Measurements from ENCODE around the gene FGGY.

FGGY gene

GRCh38 chr1:59266180-59266926, 30.5 kb upstream of the FGGY start:
- H3K4me1 ChIP-seq (ENCODE audit: insufficient read depth, poor library complexity, severe bottlenecking), result no peaks in the 10 kb centered on the region
- no peaks in the 10 kb centered on the region for H3K9me3 ChIP-seq (ENCODE audit: severe bottlenecking)
- ATAC-seq (ENCODE audit: low read depth) (no peak), DNase-seq (ENCODE audit: low spot score) (no peak)
- H3K27me3 ChIP-seq (ENCODE audit: insufficient read depth, poor library complexity, severe bottlenecking), result no peaks in the 10 kb centered on the region
- no peak overlapping the region for H3K27ac ChIP-seq (ENCODE audit: poor library complexity, severe bottlenecking)
- no peak for TF ChIP-seq CTCF (IDR thresholded peaks at IDR 0.05; ENCODE audit: poor library complexity, severe bottlenecking)
- H3K4me3 ChIP-seq (ENCODE audit: severe bottlenecking), result no peak overlapping the region
- no peaks in the 10 kb centered on the region for H3K36me3 ChIP-seq (ENCODE audit: low read depth)

- DNase-seq (ENCODE audit: low spot score) (no peak), ATAC-seq (ENCODE audit: low read depth) (no peak)
- no peaks in the 10 kb centered on the region for H3K36me3 ChIP-seq (ENCODE audit: low read depth)
- no peaks in the 10 kb centered on the region for H3K9me3 ChIP-seq (ENCODE audit: severe bottlenecking)
- H3K4me1 ChIP-seq (ENCODE audit: insufficient read depth, poor library complexity, severe bottlenecking), result no peaks in the 10 kb centered on the region
- no peaks in the 10 kb centered on the region for H3K27me3 ChIP-seq (ENCODE audit: insufficient read depth, poor library complexity, severe bottlenecking)
- no peak for TF ChIP-seq CTCF (IDR thresholded peaks at IDR 0.05; ENCODE audit: poor library complexity, severe bottlenecking)
- no peak overlapping the region for H3K27ac ChIP-seq (ENCODE audit: poor library complexity, severe bottlenecking)
- H3K4me3 ChIP-seq (ENCODE audit: severe bottlenecking), result no peak overlapping the region
Measured at GRCh38 chr1:59266927-59267293, 30.0 kb upstream of the FGGY start.

- Histone ChIP-seq H3K9me3 (ENCODE audit: severe bottlenecking) (no peaks in the 10 kb centered on the region), H3K4me3 (ENCODE audit: severe bottlenecking) (no peak overlapping the region), H3K27ac (ENCODE audit: poor library complexity, severe bottlenecking) (no peak overlapping the region), H3K36me3 (ENCODE audit: low read depth) (no peaks in the 10 kb centered on the region), H3K27me3 (ENCODE audit: insufficient read depth, poor library complexity, severe bottlenecking) (no peaks in the 10 kb centered on the region), H3K4me1 (ENCODE audit: insufficient read depth, poor library complexity, severe bottlenecking) (no peaks in the 10 kb centered on the region)
- no peak for TF ChIP-seq CTCF (IDR thresholded peaks at IDR 0.05; ENCODE audit: poor library complexity, severe bottlenecking)
- DNase-seq (ENCODE audit: low spot score) (no peak), ATAC-seq (ENCODE audit: low read depth) (no peak)
Measured at GRCh38 chr1:59268406-59268805, 28.5 kb upstream of the FGGY start.

- peak overlapping the region; percentile 19 for H3K27ac ChIP-seq (ENCODE audit: poor library complexity, severe bottlenecking)
- no peak for TF ChIP-seq CTCF (IDR thresholded peaks at IDR 0.05; ENCODE audit: poor library complexity, severe bottlenecking)
- ATAC-seq (ENCODE audit: low read depth), result no peak
- no peaks in the 10 kb centered on the region for H3K9me3 ChIP-seq (ENCODE audit: severe bottlenecking)
- H3K36me3 ChIP-seq (ENCODE audit: low read depth), result no peaks in the 10 kb centered on the region
- DNase-seq (ENCODE audit: low spot score), result no peak
- H3K4me1 ChIP-seq (ENCODE audit: insufficient read depth, poor library complexity, severe bottlenecking), result no peaks in the 10 kb centered on the region
- H3K4me3 ChIP-seq (ENCODE audit: severe bottlenecking), result no peak overlapping the region
- H3K27me3 ChIP-seq (ENCODE audit: insufficient read depth, poor library complexity, severe bottlenecking), result no peaks in the 10 kb centered on the region
Measured at GRCh38 chr1:59271561-59272260, 25.2 kb upstream of the FGGY start.

GRCh38 chr1:59272507-59272906, 24.4 kb upstream of the FGGY start:
- DNase-seq (ENCODE audit: low spot score), result no peak
- no peaks in the 10 kb centered on the region for H3K9me3 ChIP-seq (ENCODE audit: severe bottlenecking)
- H3K4me3 ChIP-seq (ENCODE audit: severe bottlenecking), result no peak overlapping the region
- ATAC-seq (ENCODE audit: low read depth), result no peak
- H3K36me3 ChIP-seq (ENCODE audit: low read depth), result no peaks in the 10 kb centered on the region
- H3K4me1 ChIP-seq (ENCODE audit: insufficient read depth, poor library complexity, severe bottlenecking), result no peaks in the 10 kb centered on the region
- peak overlapping the region; percentile 19 for H3K27ac ChIP-seq (ENCODE audit: poor library complexity, severe bottlenecking)
- no peak for TF ChIP-seq CTCF (IDR thresholded peaks at IDR 0.05; ENCODE audit: poor library complexity, severe bottlenecking)
- no peaks in the 10 kb centered on the region for H3K27me3 ChIP-seq (ENCODE audit: insufficient read depth, poor library complexity, severe bottlenecking)
